PFSK-1 (cell line): Measurements from ENCODE around the gene BCAS3.

Experiments used
- POLR2AphosphoS5 ChIP-seq: IDR thresholded peaks from 2 replicates; pipeline ENCODE4 v1.6.1; 2012; ENCODE audit warnings: low read depth, mild to moderate bottlenecking, control low read depth, low read length, moderate library complexity
- REST ChIP-seq, 2 experiments: IDR thresholded peaks; 2 replicates each; pipeline versions ENCODE4 v1.6.1 to v1.8.0; 2011 to 2012; ENCODE audit warnings: low read depth in 2 of 2, low read length in 2 of 2, control low read depth in 1 of 2, inconsistent platforms in 1 of 2, mild to moderate bottlenecking in 1 of 2, moderate library complexity in 1 of 2; ENCODE audit not compliant: insufficient read depth in 1 of 2
- SIN3A ChIP-seq: IDR thresholded peaks from 2 replicates; pipeline ENCODE4 v1.6.1; 2012; ENCODE audit warnings: mild to moderate bottlenecking, low read length, moderate library complexity, borderline replicate concordance; ENCODE audit not compliant: insufficient read depth

DNA sequence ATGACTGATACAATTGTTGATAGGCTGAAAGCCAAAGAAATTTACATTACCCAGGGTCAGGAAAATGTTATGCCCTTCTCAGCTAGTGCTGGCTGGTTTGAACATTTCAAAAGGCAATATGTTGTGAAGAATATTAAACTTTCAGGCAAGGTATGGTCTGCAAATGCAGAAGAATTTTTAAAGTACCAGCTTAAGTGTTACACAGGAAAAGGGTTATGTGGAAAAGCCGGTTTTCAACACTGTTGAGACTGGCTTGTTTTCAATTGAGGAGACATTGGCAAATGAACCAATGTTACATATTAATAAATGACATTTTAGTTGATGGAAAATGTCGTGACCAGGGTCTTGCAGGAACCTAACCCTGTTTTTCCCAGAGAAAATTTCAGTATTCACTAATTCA, 506.1 kb downstream of the BCAS3 start:
- no peak for TF ChIP-seq POLR2AphosphoS5
- TF ChIP-seq REST (IDR thresholded peaks at IDR 0.05; ENCODE audit: insufficient read depth in 1 of 2, low read depth in 2 of 2, low read length in 2 of 2), result no peak
- TF ChIP-seq SIN3A, result no peak
